ENCODE results near the gene PPP1R13B.

- TF ChIP-seq EZH2 (IDR thresholded peaks at IDR 0.05; ENCODE audit: low read depth) (no peak), CTCF (conservative IDR thresholded peaks at IDR 0.05) (no peak)
Measured at GRCh38 chr14:103749452-103749851, 97.9 kb downstream of the PPP1R13B start.

Data from PC-9 (cell line).